ENCODE data around the gene FAM168B.

The FAM168B gene

GRCh38 chr2:131044757-131045150, 48.5 kb downstream of the FAM168B start:
- H3K4me3 ChIP-seq (replicated peaks; ENCODE audit: low read depth, low read length): no peak overlapping the region
- peaks cover 13% of the 10 kb centered on the region for H3K36me3 ChIP-seq (ENCODE audit: control insufficient read depth, insufficient read depth, low read length)
- DNase-seq (ENCODE audit: extremely low read depth, insufficient read length): no peak
- no peaks in the 10 kb centered on the region for H3K27me3 ChIP-seq (replicated peaks; ENCODE audit: control insufficient read depth, insufficient read depth, low read length)
- no peak for TF ChIP-seq CTCF (IDR thresholded peaks at IDR 0.05; ENCODE audit: insufficient read depth, low read length, poor library complexity, severe bottlenecking)

- DNase-seq (ENCODE audit: extremely low read depth, insufficient read length): no peak
- no peak for TF ChIP-seq CTCF (IDR thresholded peaks at IDR 0.05; ENCODE audit: insufficient read depth, low read length, poor library complexity, severe bottlenecking)
- Histone ChIP-seq H3K27me3 (replicated peaks; ENCODE audit: control insufficient read depth, insufficient read depth, low read length) (no peaks in the 10 kb centered on the region), H3K4me3 (replicated peaks; ENCODE audit: low read depth, low read length) (no peak overlapping the region), H3K36me3 (ENCODE audit: control insufficient read depth, insufficient read depth, low read length) (peaks cover 11% of the 10 kb centered on the region)
Observed at GRCh38 chr2:131044075-131044756, 49.0 kb downstream of the FAM168B start.

GRCh38 chr2:131043199-131044074, 49.8 kb downstream of the FAM168B start:
- H3K36me3 ChIP-seq (ENCODE audit: control insufficient read depth, insufficient read depth, low read length): peaks cover 7% of the 10 kb centered on the region
- no peak for DNase-seq (ENCODE audit: extremely low read depth, insufficient read length)
- H3K4me3 ChIP-seq (replicated peaks; ENCODE audit: low read depth, low read length): no peak overlapping the region
- H3K27me3 ChIP-seq (replicated peaks; ENCODE audit: control insufficient read depth, insufficient read depth, low read length): no peaks in the 10 kb centered on the region
- TF ChIP-seq CTCF (IDR thresholded peaks at IDR 0.05; ENCODE audit: insufficient read depth, low read length, poor library complexity, severe bottlenecking): no peak

GRCh38 chr2:131042148-131042775, 51.0 kb downstream of the FAM168B start:
- DNase-seq (ENCODE audit: extremely low read depth, insufficient read length): no peak
- Histone ChIP-seq H3K4me3 (replicated peaks; ENCODE audit: low read depth, low read length) (no peak overlapping the region), H3K36me3 (ENCODE audit: control insufficient read depth, insufficient read depth, low read length) (peaks cover 4% of the 10 kb centered on the region), H3K27me3 (replicated peaks; ENCODE audit: control insufficient read depth, insufficient read depth, low read length) (no peaks in the 10 kb centered on the region)
- no peak for TF ChIP-seq CTCF (IDR thresholded peaks at IDR 0.05; ENCODE audit: insufficient read depth, low read length, poor library complexity, severe bottlenecking)

GRCh38 chr2:131041402-131042147, 51.7 kb downstream of the FAM168B start:
- Histone ChIP-seq H3K36me3 (ENCODE audit: control insufficient read depth, insufficient read depth, low read length) (peaks cover under 1% of the 10 kb centered on the region; the same call in 1 of the 2 replicates), H3K4me3 (replicated peaks; ENCODE audit: low read depth, low read length) (no peak overlapping the region), H3K27me3 (replicated peaks; ENCODE audit: control insufficient read depth, insufficient read depth, low read length) (no peaks in the 10 kb centered on the region)
- no peak for TF ChIP-seq CTCF (IDR thresholded peaks at IDR 0.05; ENCODE audit: insufficient read depth, low read length, poor library complexity, severe bottlenecking)
- no peak for DNase-seq (ENCODE audit: extremely low read depth, insufficient read length)

Data from GM06990 (cell line).